ENCODE data around the gene MMS19.
A peak's percentile ranks its signal among the peaks of the same experiment; 100 is the strongest.

The MMS19 gene

GRCh38 chr10:97412891-97413304 is 85.3 kb downstream of the MMS19 start:
- peak; percentile 77 for DNase-seq

GRCh38 chr10:97411406-97411805 is 86.8 kb downstream of the MMS19 start:
- DNase-seq = no peak

GRCh38 chr10:97408496-97408992 is 89.7 kb downstream of the MMS19 start:
- DNase-seq = no peak

All from stimulated activated naive CD4-positive, alpha-beta T cell treated with Interleukin-2 at 50 U/mL for 16 hours (primary cell).